Activated gamma-delta T cell treated with Interleukin-2 at 50 U/mL for 16 hours (primary cell): ENCODE results near the gene BCL3.

ENCODE experiments used
- DNase-seq: peaks from one replicate; pipeline ENCODE4 v3.0.0-alpha.2; 2020

The BCL3 gene

GRCh38 chr19:44744871-44745332 is 3.6 kb upstream of the BCL3 start:
- DNase-seq = no peak

GRCh38 chr19:44745341-44745831 is 3.1 kb upstream of the BCL3 start:
- DNase-seq = no peak

- no peak for DNase-seq
Observed at GRCh38 chr19:44745887-44746600, 2.5 kb upstream of the BCL3 start.

GRCh38 chr19:44746616-44746945 is 1.9 kb upstream of the BCL3 start:
- DNase-seq = no peak

DNA sequence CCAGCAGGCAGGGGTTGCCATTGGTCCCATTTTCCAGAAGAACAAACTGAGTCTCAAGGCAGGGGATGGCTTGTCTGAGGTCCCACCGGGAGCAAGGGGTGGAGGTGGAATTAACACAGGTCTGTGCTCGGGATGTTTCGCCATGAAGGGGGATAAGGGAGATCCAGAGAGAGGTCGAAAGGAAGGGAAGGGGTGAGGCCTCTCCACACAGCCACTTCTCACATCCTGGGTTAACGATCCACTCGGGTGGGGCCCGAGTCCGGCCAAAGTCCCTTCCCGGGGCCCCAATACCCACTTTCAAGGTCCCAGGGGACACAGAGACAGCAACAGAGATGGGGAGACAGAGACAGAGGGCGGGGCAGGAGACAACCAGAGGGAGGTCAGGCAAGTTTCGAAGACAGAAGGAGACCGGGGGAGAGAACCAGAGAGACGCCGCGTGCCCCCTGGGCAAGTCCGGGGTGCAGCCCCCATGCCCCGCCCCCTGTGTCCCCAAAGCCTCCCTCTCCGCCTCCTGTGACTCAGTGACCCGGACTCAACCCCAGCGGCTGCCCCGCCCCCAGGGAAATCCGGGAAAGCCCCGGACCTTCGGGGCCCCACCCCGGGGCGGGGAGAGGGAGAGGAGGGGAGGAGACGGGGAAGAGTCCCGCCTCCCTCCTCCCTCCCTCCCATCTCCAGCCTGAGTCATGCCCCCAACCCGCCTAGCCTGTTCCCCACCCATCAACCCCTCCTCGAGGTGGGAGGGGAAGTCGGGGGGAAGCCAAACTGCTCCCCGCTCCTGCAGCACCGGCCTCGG is 1.4 kb upstream of the BCL3 start:
- peak; percentile 81 for DNase-seq

- peak; percentile 25 for DNase-seq
Observed at GRCh38 chr19:44747739-44748425, 626 bp upstream of the BCL3 start.

DNA sequence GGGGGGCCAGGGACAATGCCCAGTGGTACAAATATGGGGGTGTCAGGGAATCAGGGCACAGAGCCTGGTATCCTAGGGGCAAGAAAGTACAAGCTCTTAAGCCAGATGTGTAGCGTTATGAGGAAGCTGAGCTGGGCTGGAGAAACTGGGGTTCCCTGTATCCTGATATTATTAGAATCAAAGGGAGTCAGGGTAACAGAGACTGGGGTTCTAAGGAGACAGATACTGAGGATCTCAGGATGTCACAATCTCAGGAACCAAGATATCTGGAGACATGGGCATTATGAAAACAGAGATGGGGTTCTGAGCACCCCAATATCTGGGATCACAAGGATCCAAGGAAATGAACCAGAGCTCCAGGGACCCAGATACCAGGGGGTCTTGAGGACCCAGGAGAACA is 784 bp downstream of the BCL3 start:
- no peak for DNase-seq

- DNase-seq = no peak
Observed at GRCh38 chr19:44749994-44750393, 1.5 kb downstream of the BCL3 start.

DNA sequence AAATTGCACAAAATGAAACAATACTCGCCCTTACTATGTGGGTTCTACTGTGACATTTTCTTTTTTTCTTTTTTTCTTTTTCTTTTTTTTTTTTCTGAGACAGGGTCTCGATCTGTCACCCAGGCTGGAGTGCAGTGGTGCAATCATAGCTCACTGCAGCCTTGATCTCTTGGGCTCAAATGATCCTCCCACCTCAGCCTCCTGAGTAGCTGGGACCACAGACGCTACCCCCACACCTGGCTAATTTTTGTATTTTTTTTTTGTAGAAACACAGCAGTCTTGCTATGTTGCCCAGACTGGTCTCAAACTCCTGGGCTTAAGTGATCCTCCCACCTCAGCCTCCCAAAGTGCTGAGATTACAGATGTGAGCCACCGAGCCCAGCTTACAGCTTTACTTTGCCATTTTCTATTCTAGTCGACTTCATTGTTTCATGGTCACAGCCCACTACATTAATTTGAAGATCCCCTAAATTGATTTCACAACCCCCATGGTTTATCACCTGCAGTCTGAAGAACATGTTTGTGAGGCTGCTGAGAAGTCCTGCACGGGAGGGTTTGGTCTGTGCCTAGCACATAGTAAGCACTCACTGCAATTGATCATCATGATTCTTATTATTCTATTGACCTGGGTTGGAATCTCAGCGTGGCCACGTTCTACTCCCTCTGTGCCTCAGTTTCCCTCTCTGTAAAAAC is 3.8 kb downstream of the BCL3 start:
- DNase-seq = no peak

GRCh38 chr19:44752816-44753625 is 4.5 kb downstream of the BCL3 start:
- peak; percentile 94 for DNase-seq

GRCh38 chr19:44753626-44753931 is 5.1 kb downstream of the BCL3 start:
- DNase-seq = no peak

DNA sequence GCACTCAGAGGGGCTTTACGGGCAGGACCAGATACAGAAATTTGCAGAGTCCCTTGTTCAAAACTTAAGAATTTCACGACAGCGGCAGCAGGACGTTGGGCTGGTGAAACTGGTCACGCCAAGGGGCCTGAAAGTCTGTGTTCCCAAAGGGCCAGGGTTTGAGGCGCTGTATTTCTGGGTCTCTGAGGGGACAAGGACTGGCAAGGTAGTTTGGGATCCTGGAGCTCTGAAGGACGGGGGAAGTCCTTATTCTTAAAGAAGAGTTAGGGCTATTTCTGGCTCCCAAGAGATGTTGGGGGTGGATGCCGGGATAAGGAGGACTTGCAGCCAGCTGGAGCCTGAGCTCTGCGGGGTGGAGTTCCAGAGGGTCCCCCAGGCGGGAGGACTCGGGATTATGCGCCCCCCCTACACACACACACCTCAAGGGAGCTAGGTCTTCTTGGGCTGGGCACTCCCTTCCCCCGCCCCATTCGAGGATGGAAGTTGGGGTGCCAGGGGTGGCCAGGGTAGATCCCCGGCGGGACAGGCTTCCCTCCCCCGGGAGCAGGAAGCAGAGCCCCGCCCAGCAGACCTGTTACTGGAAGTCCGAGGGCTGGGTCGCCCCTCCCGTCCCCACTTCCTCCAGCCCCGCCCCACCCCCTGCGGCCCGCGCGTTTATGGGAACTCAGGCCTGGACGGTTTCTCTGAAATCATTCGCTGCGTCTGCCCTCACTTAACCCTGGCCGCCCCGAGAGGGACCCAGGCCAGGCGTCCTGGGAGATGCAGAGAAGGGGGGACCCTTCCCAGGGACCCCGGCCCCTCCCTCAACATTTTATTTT is 5.6 kb downstream of the BCL3 start:
- DNase-seq = peak; percentile 53

DNA sequence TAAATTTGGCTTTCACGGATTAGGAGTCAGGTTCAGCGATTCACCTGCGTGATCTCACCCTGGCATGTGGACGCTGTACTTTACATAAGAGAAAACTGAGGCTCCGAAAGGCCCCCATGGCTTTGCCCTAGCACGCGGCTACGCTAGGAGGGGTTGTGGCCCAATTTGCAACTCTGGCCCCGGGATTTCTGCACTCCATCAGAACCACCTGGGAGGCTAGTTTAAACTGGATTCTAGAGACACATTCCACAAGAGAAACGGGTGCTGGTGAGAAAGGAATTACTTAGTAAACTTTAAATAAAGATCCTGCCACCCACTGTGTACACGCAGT is 6.2 kb downstream of the BCL3 start:
- no peak for DNase-seq

- DNase-seq = no peak
Observed at GRCh38 chr19:44755219-44755618, 6.7 kb downstream of the BCL3 start.

DNA sequence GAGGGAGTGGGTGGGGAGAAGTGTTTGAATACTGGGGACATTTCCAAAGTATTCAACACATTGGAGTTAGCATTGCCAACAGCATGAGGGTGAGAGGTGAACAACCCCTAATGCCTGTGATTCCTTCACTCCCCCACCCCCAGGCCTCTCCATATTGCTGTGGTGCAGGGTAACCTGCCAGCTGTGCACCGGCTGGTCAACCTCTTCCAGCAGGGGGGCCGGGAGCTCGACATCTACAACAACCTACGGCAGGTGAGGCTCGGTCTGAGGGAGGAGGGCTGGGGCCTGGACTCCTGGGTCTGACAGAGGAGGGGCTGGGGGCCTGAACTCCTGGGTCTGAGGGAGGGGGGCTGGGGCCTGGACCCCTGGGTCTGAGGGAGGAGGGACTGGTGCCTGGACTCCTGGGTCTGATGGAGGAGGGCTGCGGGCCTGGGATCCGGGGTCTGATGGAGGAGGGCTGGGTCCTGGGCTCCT is 7.6 kb downstream of the BCL3 start:
- DNase-seq = no peak

- DNase-seq = no peak
Observed at GRCh38 chr19:44757057-44757734, 8.7 kb downstream of the BCL3 start.

DNA sequence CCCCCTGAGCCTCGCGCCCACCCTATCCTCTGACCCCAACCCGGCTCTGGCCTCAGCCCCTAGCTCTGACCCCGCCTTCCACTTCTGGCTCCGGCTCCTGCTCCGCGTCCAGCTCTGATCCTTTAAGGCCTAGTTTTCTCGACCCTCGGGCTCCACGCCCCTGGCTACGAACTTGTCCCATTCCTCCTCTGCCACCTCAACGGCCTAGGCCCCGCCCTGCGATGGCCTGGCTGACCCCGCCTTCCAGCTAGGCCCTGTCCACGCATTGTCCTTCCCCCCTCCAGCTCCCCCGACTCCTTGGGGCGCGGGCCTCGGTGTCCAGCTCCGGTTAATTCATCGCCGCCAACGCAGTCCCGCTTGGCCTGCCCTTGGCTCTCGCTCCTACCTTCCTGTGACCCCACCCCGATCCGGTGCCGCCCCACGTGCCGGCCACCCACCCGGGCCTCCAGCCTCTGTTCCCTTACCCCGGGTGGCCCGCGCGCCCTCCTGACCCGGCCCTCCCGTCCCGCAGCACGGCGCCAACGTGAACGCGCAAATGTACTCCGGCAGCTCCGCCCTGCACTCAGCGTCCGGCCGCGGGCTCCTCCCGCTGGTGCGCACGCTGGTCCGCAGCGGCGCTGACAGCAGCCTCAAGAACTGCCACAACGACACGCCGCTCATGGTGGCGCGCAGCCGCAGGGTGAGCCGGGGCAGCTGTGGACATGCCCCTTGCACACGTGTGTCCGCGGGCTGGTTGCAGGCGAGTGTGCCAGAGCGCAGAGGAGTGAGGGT is 9.4 kb downstream of the BCL3 start:
- no peak for DNase-seq

DNA sequence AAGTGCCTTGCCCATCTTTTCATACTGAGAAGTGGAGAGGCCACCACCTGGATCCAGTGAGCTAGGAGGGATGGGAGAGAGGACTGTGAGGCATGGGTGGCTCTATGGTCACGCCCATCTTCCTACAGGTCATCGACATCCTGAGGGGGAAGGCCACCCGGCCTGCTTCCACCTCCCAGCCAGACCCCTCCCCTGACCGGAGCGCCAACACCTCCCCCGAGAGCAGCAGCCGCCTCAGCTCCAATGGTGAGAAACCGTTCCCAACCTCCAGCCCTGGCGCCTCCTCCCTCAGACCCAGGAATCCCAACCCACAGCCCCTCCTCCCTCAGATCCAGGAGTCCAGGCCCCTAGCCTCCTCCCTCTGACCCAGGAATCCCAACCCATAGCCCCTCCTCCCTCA is 10.1 kb downstream of the BCL3 start:
- DNase-seq = no peak

- DNase-seq = no peak
Observed at GRCh38 chr19:44759083-44759804, 10.7 kb downstream of the BCL3 start.
